ENCODE results near the gene NLRP1.

Gene NLRP1

GRCh38 chr17:5624211-5624610, 39.9 kb upstream of the NLRP1 start:
- H3K4me1 Mint-ChIP-seq = no peaks in the 10 kb centered on the region
- TF ChIP-seq CTCF (IDR thresholded peaks at IDR 0.05) = no peak
- H3K4me3 Mint-ChIP-seq = no peak overlapping the region
- no peaks in the 10 kb centered on the region for H3K36me3 Mint-ChIP-seq (ENCODE audit: low read depth)
- H3K27ac Mint-ChIP-seq = no peak overlapping the region
- DNase-seq = no peak
- no peaks in the 10 kb centered on the region for H3K9me3 Mint-ChIP-seq
- peaks cover 12% of the 10 kb centered on the region for H3K27me3 Mint-ChIP-seq (ENCODE audit: low read depth, poor library complexity)

GRCh38 chr17:5621729-5622128, 37.4 kb upstream of the NLRP1 start:
- H3K4me1 Mint-ChIP-seq = no peaks in the 10 kb centered on the region
- no peak overlapping the region for H3K27ac Mint-ChIP-seq
- no peaks in the 10 kb centered on the region for H3K9me3 Mint-ChIP-seq
- peaks cover 12% of the 10 kb centered on the region for H3K27me3 Mint-ChIP-seq (ENCODE audit: low read depth, poor library complexity)
- no peak for DNase-seq
- TF ChIP-seq CTCF (IDR thresholded peaks at IDR 0.05) = no peak
- H3K4me3 Mint-ChIP-seq = no peak overlapping the region
- no peaks in the 10 kb centered on the region for H3K36me3 Mint-ChIP-seq (ENCODE audit: low read depth)

GRCh38 chr17:5621026-5621425, 36.7 kb upstream of the NLRP1 start:
- H3K4me3 Mint-ChIP-seq = no peak overlapping the region
- no peak overlapping the region for H3K27ac Mint-ChIP-seq
- no peak for TF ChIP-seq CTCF (IDR thresholded peaks at IDR 0.05)
- no peaks in the 10 kb centered on the region for H3K9me3 Mint-ChIP-seq
- H3K4me1 Mint-ChIP-seq = no peaks in the 10 kb centered on the region
- no peak for DNase-seq
- H3K36me3 Mint-ChIP-seq (ENCODE audit: low read depth) = no peaks in the 10 kb centered on the region
- H3K27me3 Mint-ChIP-seq (ENCODE audit: low read depth, poor library complexity) = peaks cover 13% of the 10 kb centered on the region

GRCh38 chr17:5619088-5619740, 34.9 kb upstream of the NLRP1 start:
- no peak for DNase-seq
- Mint-ChIP-seq H3K36me3 (ENCODE audit: low read depth) (no peaks in the 10 kb centered on the region), H3K27ac (no peak overlapping the region), H3K4me3 (no peak overlapping the region), H3K9me3 (no peaks in the 10 kb centered on the region), H3K27me3 (ENCODE audit: low read depth, poor library complexity) (peaks cover 13% of the 10 kb centered on the region), H3K4me1 (no peaks in the 10 kb centered on the region)
- TF ChIP-seq CTCF (IDR thresholded peaks at IDR 0.05) = no peak

GRCh38 chr17:5618476-5618875, 34.2 kb upstream of the NLRP1 start:
- H3K36me3 Mint-ChIP-seq (ENCODE audit: low read depth) = no peaks in the 10 kb centered on the region
- no peak for TF ChIP-seq CTCF (IDR thresholded peaks at IDR 0.05)
- no peaks in the 10 kb centered on the region for H3K4me1 Mint-ChIP-seq
- no peak overlapping the region for H3K27ac Mint-ChIP-seq
- H3K27me3 Mint-ChIP-seq (ENCODE audit: low read depth, poor library complexity) = peaks cover 13% of the 10 kb centered on the region
- H3K9me3 Mint-ChIP-seq = no peaks in the 10 kb centered on the region
- no peak for DNase-seq
- no peak overlapping the region for H3K4me3 Mint-ChIP-seq

- TF ChIP-seq CTCF (IDR thresholded peaks at IDR 0.05) = no peak
These were observed 31.2 kb upstream of the NLRP1 start for GRCh38 chr17:5615476-5615875.

More at GRCh38 chr17:5615476-5615875, 31.2 kb upstream of the NLRP1 start:
- DNase-seq = no peak
- Mint-ChIP-seq H3K36me3 (ENCODE audit: low read depth) (no peaks in the 10 kb centered on the region), H3K4me3 (no peak overlapping the region), H3K27me3 (ENCODE audit: low read depth, poor library complexity) (peaks cover 10% of the 10 kb centered on the region), H3K27ac (no peak overlapping the region), H3K4me1 (no peaks in the 10 kb centered on the region), H3K9me3 (peaks cover 3% of the 10 kb centered on the region)

All from nephron progenitor cell (in vitro differentiated cells).